K562 (cell line): ENCODE measurements around the gene SLC25A20. TPM values are rescaled to one million over a fixed set of nuclear protein-coding genes. Genes with fewer than 3 reads are reported as not detected.

Experiments used
- ELF2 ChIP-seq: fragments of 250-450 bp; sonication (Bioruptor Pico); IDR thresholded peaks from 2 replicates; pipeline ENCODE4 v1.5.0; 2021; ENCODE audit warnings: mild to moderate bottlenecking
- KDM2B ChIP-seq: fragments of 250-450 bp; sonication (Bioruptor Pico); IDR thresholded peaks from 2 replicates; pipeline ENCODE4 v1.8.0; 2021; ENCODE audit warnings: mild to moderate bottlenecking, moderate library complexity
- NFXL1 ChIP-seq: fragments of 450-650 bp; formaldehyde crosslinking; IDR thresholded peaks from 2 replicates; pipeline ENCODE4 v1.4.0; 2021; ENCODE audit warnings: mild to moderate bottlenecking
- RBM17 ChIP-seq: fragments of 200-400 bp; formaldehyde crosslinking; IDR thresholded peaks from 2 replicates; pipeline ENCODE4 v1.6.1; 2017; ENCODE audit warnings: low read depth, mild to moderate bottlenecking, low read length, borderline replicate concordance
- RFX5 ChIP-seq: IDR thresholded peaks from 2 replicates; pipeline ENCODE4 v1.6.1; 2011; ENCODE audit warnings: low read depth, mild to moderate bottlenecking, improper control_type of control experiment, low read length
- SAP30 ChIP-seq: fragments of 200-600 bp; sonication (generic); IDR thresholded peaks from 2 replicates; pipeline ENCODE4 v1.6.1; 2012; ENCODE audit warnings: borderline replicate concordance, low read depth, mild to moderate bottlenecking, moderate library complexity, low read length, control low read depth, inconsistent platforms; ENCODE audit not compliant: insufficient read depth, poor library complexity, severe bottlenecking
- SNRNP70 ChIP-seq: fragments of 200-400 bp; formaldehyde crosslinking; optimal IDR thresholded peaks from 2 replicates; pipeline ENCODE3; 2017; ENCODE audit warnings: low read depth, low read length
- SRSF1 ChIP-seq: fragments of 200-400 bp; formaldehyde crosslinking; IDR thresholded peaks from 2 replicates; pipeline ENCODE4 v1.6.1; 2017; ENCODE audit warnings: mild to moderate bottlenecking, low read depth, low read length, moderate library complexity
- SUPT5H ChIP-seq: fragments of 450-650 bp; IDR thresholded peaks from 2 replicates; pipeline ENCODE4 v1.6.1; 2016
- TSC22D4 ChIP-seq: fragments of 450-650 bp; IDR thresholded peaks from 2 replicates; pipeline ENCODE4 v1.6.1; 2016; ENCODE audit warnings: missing genetic modification characterization, missing biosample characterization, control low read depth
- ZNF133 ChIP-seq: fragments of 250-450 bp; sonication (Bioruptor Pico); IDR thresholded peaks from 2 replicates; pipeline ENCODE4 v1.4.0; 2020; ENCODE audit warnings: mild to moderate bottlenecking
- ZNF232 ChIP-seq: sonication (generic); formaldehyde crosslinking; IDR thresholded peaks from 2 replicates; pipeline ENCODE4 v1.8.0; 2022; ENCODE audit warnings: mild to moderate bottlenecking, missing genetic modification reagents
- ZNF583 ChIP-seq: fragments of 250-450 bp; sonication (Bioruptor Pico); IDR thresholded peaks from 2 replicates; pipeline ENCODE4 v1.4.0; 2020
- polyA plus RNA-seq, 8 experiments: library from polyadenylated mRNA; depleted of rRNA in 4 of 8; stranded (reverse) in 5 of 8; unstranded in 3 of 8; fragments of >200 nt; fragmentation: Nextera tagmentation in 2 of 8; fragmentation: Illumina TruSeq in 1 of 8; extraction: Ambion mirVana in 2 of 8; extraction: Trizol in 1 of 8; gene quantifications; 2 replicates each; pipeline versions ENCODE4 v1.2.1 to v1.2.3, GENCODE V29; 2011 to 2014; ENCODE audit warnings: inconsistent platforms in 1 of 8, missing spikeins in 1 of 8
- total RNA-seq, 7 experiments: library from RNA; depleted of rRNA in 6 of 7; stranded (reverse); fragments of >200 nt in 6 of 7; fragmentation: Illumina TruSeq in 2 of 7; extraction: Trizol in 2 of 7; gene quantifications; 2 replicates each; pipeline versions ENCODE4 v1.2.1 to v1.2.3, GENCODE V29; 2011 to 2021; ENCODE audit warnings: low replicate concordance in 1 of 7
- TF ChIP-seq, protein P1 (sequence below), 2 experiments: fragments of 450-650 bp; IDR thresholded peaks; 2 replicates each; pipeline ENCODE4 v1.6.1; 2018; ENCODE audit warnings: mild to moderate bottlenecking in 2 of 2, low read depth in 1 of 2; ENCODE audit not compliant: partially characterized antibody in 2 of 2
- TF ChIP-seq, protein P2 (sequence below): sonication (generic); formaldehyde crosslinking; IDR thresholded peaks from 2 replicates; pipeline ENCODE4 v1.8.1; 2023; ENCODE audit warnings: missing genetic modification reagents, mild to moderate bottlenecking, borderline replicate concordance
- TF ChIP-seq, protein P3 (sequence below), 2 experiments: IDR thresholded peaks; 2 replicates each; pipeline ENCODE4 v1.6.1; 2012; ENCODE audit warnings: improper control_type of control experiment in 2 of 2, low read depth in 2 of 2, low read length in 2 of 2, borderline replicate concordance in 1 of 2

SLC25A20 gene
- total and polyA plus RNA-seq, 9 of the 15 experiments (the other 6 are each of a cell fraction or from before 2014, with no cell fraction given), result 14.3 to 48.1 (median 21.6) TPM

DNA sequence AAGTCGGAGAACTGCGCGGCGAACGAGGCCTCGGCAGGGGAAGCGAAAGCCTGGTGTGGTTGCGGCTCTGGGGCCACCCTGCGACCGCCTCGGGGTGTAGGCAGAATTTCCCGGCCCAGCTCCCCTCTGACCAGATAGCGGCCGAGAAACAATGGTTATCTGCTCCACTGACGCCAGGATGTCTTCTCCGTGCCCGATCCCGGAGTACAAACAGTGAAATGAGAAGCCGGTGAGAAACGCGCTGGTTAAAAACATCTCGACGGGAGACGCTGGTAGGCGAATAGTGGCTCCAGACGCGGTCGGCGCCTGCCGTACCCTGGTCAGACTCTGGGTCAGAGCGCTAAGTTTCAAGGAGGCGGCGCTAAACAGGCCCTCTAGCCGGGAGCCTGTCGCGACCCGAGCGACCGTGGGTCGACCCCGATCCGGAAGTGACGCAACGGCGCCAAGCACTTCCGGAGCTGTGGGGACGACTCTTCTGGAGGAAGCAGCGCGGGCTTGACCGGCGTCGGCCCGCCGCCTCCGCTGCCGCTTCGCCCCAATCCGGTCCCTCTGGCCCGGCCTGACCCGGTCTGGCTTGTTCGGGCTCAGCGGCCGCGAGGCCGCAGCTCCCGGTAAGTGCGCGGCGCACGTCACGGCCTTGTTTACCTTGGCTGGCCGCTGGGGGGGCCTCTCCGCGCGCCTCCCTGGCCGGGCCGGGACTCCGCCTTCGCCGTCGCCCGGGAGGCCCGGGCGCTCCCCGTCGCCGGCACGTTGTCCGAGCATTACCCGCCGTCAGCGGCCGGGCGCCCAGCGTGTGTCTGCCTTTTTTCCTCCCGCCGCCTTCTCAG is 19.9 kb upstream of the SLC25A20 start, which contains the start of gene ARIH2 (continued):
- TF ChIP-seq, protein P1, sequence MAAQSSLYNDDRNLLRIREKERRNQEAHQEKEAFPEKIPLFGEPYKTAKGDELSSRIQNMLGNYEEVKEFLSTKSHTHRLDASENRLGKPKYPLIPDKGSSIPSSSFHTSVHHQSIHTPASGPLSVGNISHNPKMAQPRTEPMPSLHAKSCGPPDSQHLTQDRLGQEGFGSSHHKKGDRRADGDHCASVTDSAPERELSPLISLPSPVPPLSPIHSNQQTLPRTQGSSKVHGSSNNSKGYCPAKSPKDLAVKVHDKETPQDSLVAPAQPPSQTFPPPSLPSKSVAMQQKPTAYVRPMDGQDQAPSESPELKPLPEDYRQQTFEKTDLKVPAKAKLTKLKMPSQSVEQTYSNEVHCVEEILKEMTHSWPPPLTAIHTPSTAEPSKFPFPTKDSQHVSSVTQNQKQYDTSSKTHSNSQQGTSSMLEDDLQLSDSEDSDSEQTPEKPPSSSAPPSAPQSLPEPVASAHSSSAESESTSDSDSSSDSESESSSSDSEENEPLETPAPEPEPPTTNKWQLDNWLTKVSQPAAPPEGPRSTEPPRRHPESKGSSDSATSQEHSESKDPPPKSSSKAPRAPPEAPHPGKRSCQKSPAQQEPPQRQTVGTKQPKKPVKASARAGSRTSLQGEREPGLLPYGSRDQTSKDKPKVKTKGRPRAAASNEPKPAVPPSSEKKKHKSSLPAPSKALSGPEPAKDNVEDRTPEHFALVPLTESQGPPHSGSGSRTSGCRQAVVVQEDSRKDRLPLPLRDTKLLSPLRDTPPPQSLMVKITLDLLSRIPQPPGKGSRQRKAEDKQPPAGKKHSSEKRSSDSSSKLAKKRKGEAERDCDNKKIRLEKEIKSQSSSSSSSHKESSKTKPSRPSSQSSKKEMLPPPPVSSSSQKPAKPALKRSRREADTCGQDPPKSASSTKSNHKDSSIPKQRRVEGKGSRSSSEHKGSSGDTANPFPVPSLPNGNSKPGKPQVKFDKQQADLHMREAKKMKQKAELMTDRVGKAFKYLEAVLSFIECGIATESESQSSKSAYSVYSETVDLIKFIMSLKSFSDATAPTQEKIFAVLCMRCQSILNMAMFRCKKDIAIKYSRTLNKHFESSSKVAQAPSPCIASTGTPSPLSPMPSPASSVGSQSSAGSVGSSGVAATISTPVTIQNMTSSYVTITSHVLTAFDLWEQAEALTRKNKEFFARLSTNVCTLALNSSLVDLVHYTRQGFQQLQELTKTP (IDR thresholded peaks at IDR 0.05; ENCODE audit: low read depth in 1 of 2, partially characterized antibody in 2 of 2), result peak in 1 of 2 experiments; percentile 65
- TF ChIP-seq SAP30 (no peak), TSC22D4 (tag) (no peak), ZNF232 (CRISPR knock-in tag) (no peak), ZNF133 (CRISPR knock-in tag) (no peak), RFX5 (no peak), KDM2B (CRISPR knock-in tag) (no peak), RBM17 (no peak), SRSF1 (no peak), SNRNP70 (no peak), ELF2 (CRISPR knock-in tag) (peak; percentile 65; the same call in 1 of the 2 replicates), NFXL1 (no peak), SUPT5H (peak; percentile 86), ZNF583 (CRISPR knock-in tag) (no peak)
- TF ChIP-seq, protein P2, sequence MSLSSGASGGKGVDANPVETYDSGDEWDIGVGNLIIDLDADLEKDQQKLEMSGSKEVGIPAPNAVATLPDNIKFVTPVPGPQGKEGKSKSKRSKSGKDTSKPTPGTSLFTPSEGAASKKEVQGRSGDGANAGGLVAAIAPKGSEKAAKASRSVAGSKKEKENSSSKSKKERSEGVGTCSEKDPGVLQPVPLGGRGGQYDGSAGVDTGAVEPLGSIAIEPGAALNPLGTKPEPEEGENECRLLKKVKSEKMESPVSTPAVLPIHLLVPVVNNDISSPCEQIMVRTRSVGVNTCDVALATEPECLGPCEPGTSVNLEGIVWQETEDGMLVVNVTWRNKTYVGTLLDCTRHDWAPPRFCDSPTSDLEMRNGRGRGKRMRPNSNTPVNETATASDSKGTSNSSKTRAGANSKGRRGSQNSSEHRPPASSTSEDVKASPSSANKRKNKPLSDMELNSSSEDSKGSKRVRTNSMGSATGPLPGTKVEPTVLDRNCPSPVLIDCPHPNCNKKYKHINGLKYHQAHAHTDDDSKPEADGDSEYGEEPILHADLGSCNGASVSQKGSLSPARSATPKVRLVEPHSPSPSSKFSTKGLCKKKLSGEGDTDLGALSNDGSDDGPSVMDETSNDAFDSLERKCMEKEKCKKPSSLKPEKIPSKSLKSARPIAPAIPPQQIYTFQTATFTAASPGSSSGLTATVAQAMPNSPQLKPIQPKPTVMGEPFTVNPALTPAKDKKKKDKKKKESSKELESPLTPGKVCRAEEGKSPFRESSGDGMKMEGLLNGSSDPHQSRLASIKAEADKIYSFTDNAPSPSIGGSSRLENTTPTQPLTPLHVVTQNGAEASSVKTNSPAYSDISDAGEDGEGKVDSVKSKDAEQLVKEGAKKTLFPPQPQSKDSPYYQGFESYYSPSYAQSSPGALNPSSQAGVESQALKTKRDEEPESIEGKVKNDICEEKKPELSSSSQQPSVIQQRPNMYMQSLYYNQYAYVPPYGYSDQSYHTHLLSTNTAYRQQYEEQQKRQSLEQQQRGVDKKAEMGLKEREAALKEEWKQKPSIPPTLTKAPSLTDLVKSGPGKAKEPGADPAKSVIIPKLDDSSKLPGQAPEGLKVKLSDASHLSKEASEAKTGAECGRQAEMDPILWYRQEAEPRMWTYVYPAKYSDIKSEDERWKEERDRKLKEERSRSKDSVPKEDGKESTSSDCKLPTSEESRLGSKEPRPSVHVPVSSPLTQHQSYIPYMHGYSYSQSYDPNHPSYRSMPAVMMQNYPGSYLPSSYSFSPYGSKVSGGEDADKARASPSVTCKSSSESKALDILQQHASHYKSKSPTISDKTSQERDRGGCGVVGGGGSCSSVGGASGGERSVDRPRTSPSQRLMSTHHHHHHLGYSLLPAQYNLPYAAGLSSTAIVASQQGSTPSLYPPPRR (CRISPR knock-in tag), result 0 out of 2 replicates have a peak, but pooled peaks have one; percentile 41
- TF ChIP-seq, protein P3, sequence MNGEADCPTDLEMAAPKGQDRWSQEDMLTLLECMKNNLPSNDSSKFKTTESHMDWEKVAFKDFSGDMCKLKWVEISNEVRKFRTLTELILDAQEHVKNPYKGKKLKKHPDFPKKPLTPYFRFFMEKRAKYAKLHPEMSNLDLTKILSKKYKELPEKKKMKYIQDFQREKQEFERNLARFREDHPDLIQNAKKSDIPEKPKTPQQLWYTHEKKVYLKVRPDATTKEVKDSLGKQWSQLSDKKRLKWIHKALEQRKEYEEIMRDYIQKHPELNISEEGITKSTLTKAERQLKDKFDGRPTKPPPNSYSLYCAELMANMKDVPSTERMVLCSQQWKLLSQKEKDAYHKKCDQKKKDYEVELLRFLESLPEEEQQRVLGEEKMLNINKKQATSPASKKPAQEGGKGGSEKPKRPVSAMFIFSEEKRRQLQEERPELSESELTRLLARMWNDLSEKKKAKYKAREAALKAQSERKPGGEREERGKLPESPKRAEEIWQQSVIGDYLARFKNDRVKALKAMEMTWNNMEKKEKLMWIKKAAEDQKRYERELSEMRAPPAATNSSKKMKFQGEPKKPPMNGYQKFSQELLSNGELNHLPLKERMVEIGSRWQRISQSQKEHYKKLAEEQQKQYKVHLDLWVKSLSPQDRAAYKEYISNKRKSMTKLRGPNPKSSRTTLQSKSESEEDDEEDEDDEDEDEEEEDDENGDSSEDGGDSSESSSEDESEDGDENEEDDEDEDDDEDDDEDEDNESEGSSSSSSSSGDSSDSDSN (IDR thresholded peaks at IDR 0.05; ENCODE audit: borderline replicate concordance in 1 of 2, low read depth in 2 of 2, low read length in 2 of 2), result peak in 1 of 2 experiments; percentile 75; a peak in 1 of 4 replicates
